Right lobe of liver (tissue), 6 donors: Measurements from ENCODE around the gene LRRC59. TPM values are rescaled to one million over a fixed set of nuclear protein-coding genes. Genes with fewer than 3 reads are reported as not detected.

Experiments
- ATAC-seq, 4 donors: fragments of 200-7000 bp; cut with Tn5 transposase; one replicate each; pipeline ENCODE4 v1.9.1; 2020; ENCODE audit warnings: mild to moderate bottlenecking in 4 of 4, moderate library complexity in 4 of 4
- DNase-seq, 3 donors: peaks; one replicate each; pipeline ENCODE4 v3.0.0-alpha.2; 2020
- H3K27ac ChIP-seq, 3 donors: fragments of 200-600 bp; one replicate each; pipeline ENCODE4 v1.8.0; 2022
- H3K27me3 ChIP-seq, 2 donors: fragments of 200-600 bp; one replicate each; pipeline ENCODE4 v1.8.0; 2022
- H3K36me3 ChIP-seq, 4 donors: fragments of 200-600 bp; sonication (generic) in 1 of 4; one replicate each; pipeline versions ENCODE4 v1.5.1 to v1.8.0; 2017 to 2022; ENCODE audit warnings: control low read depth in 1 of 4
- H3K4me1 ChIP-seq, 4 donors: fragments of 200-600 bp; sonication (generic) in 1 of 4; one replicate each; pipeline versions ENCODE4 v1.5.1 to v1.8.0; 2017 to 2022; ENCODE audit warnings: control low read depth in 1 of 4
- H3K4me3 ChIP-seq, 3 donors: fragments of 200-600 bp; one replicate each; pipeline ENCODE4 v1.8.0; 2022
- H3K9me3 ChIP-seq, 4 donors: fragments of 200-600 bp; sonication (generic) in 1 of 4; one replicate each; pipeline versions ENCODE4 v1.5.1 to v1.8.0; 2017 to 2022; ENCODE audit warnings: control low read depth in 1 of 4
- CTCF ChIP-seq, 4 donors: fragments of 200-600 bp in 3 of 4; fragments of 450-650 bp in 1 of 4; IDR thresholded peaks; one replicate each; pipeline versions ENCODE4 v1.5.1 to v1.8.0; 2016 to 2022; ENCODE audit warnings: antibody characterized with exemption in 4 of 4, mild to moderate bottlenecking in 2 of 4
- POLR2A ChIP-seq: fragments of 450-650 bp; IDR thresholded peaks from one replicate; pipeline ENCODE4 v1.6.1; 2017; ENCODE audit warnings: antibody characterized with exemption, mild to moderate bottlenecking
- WGBS: methylation state at CpG from one replicate; pipeline ENCODE4 v1.1.6; 2018; ENCODE audit warnings: low coverage, low lambda C conversion rate; ENCODE audit not compliant: insufficient coverage; ENCODE audit errors: missing lambda C conversion rate; 5-methylcytosine and 5-hydroxymethylcytosine counted together
- intact Hi-C, 2 donors: fragments of 100-400 bp; cut with DNase I; formaldehyde crosslinking; loops; one replicate each; pipeline versions ENCODE4 v1.11.2 to v1.14.1; 2022
- total RNA-seq, 6 experiments: library from RNA; depleted of rRNA in 2 of 6; stranded (reverse); fragments of >200 nt in 2 of 6; fragmentation: NEBNext Ultra II Directional in 3 of 6; extraction: Animal tissue kit (Norgen Biotek cat#: 25700) in 3 of 6; gene quantifications; one replicate each; pipeline versions ENCODE4 v1.1.0 to v1.2.4, GENCODE V29; 2016 to 2023
- donor health status: DM: no; HTN: yes; CAD: no.
- donor health status: DM: no; HTN: no; CAD: no.
- donor health status: DM: no; HTN: no; CAD: no.
- donor health status: DM: no; HTN: yes; CAD: no.
- donor health status: DM: no; HTN: yes; CAD: no.

LRRC59 gene
- total RNA-seq, 6 experiments from 2014 or later = 36.0 to 125 (median 64.0) TPM

GRCh38 chr17:50372758-50373556, 24.4 kb downstream of the LRRC59 start, which contains the start of the genes EME1 and MRPL27:
Gene EME1, plus strand, starts transcription at chr17:50373229. Its CDS starts 1,980 bp downstream, at chr17:50375209.
Gene MRPL27, minus strand, starts transcription at chr17:50373184. Its CDS starts 14 bp downstream, at chr17:50373170.
- H3K4me1 ChIP-seq = peaks cover 0 to 14% (median under 1%) of the 10 kb centered on the region in 4 donors
- H3K36me3 ChIP-seq = peaks cover 0 to 25% (median 11%) of the 10 kb centered on the region in 4 donors
- ATAC-seq = peak; percentile 93 to 98 (median 97)

GRCh38 chr17:50372222-50372757, 25.0 kb downstream of the LRRC59 start:
- DNase-seq = peak in 1 of 3 donors; percentile 31
- TF ChIP-seq POLR2A = no peak
- no peak for TF ChIP-seq CTCF (IDR thresholded peaks at IDR 0.05)
- H3K9me3 ChIP-seq = no peaks in the 10 kb centered on the region
- H3K4me3 ChIP-seq = peak overlapping the region; percentile 65 to 97 (median 86)
- WGBS = 20% methylated on average over 13 of the region's 14 CpGs
- H3K36me3 ChIP-seq = peaks cover 0 to 32% (median 15%) of the 10 kb centered on the region in 4 donors
- intact Hi-C loops = no loop called here
- no peaks in the 10 kb centered on the region for H3K27me3 ChIP-seq
- ATAC-seq = no peak
- peaks cover 0 to 14% (median under 1%) of the 10 kb centered on the region in 4 donors for H3K4me1 ChIP-seq
- peak overlapping the region; percentile 78 to 97 (median 94) for H3K27ac ChIP-seq

More at GRCh38 chr17:50372758-50373556, 24.4 kb downstream of the LRRC59 start, which contains the start of the genes EME1 and MRPL27:
- peak within 1 kb of the TSS; percentile 65 to 97 (median 86) for H3K4me3 ChIP-seq
- peak within 1 kb of the TSS; percentile 78 to 97 (median 94) for H3K27ac ChIP-seq
- WGBS = 1% methylated on average over 26 of the region's 42 CpGs
- no peaks in the 10 kb centered on the region for H3K27me3 ChIP-seq
- intact Hi-C loops = no loop called here
- H3K9me3 ChIP-seq = no peaks in the 10 kb centered on the region
- DNase-seq = peak; percentile 83 to 90 (median 87)
- TF ChIP-seq CTCF (IDR thresholded peaks at IDR 0.05) = no peak
- TF ChIP-seq POLR2A = peak; percentile 56

GRCh38 chr17:50371526-50371925, 25.8 kb downstream of the LRRC59 start:
- DNase-seq (peak in 1 of 3 donors; percentile 1), ATAC-seq (no peak)
- Histone ChIP-seq H3K4me1 (peaks cover 0 to 14% (median under 1%) of the 10 kb centered on the region in 4 donors), H3K9me3 (no peaks in the 10 kb centered on the region), H3K36me3 (peaks cover 0 to 38% (median 15%) of the 10 kb centered on the region in 4 donors), H3K27me3 (no peaks in the 10 kb centered on the region), H3K4me3 (no peak overlapping the region), H3K27ac (no peak overlapping the region)
- intact Hi-C loops = no loop called here
- WGBS = 63% methylated on average over 2 of the region's 2 CpGs
- TF ChIP-seq CTCF (IDR thresholded peaks at IDR 0.05) (no peak), POLR2A (no peak)

- TF ChIP-seq POLR2A = no peak
- no peak for TF ChIP-seq CTCF (IDR thresholded peaks at IDR 0.05)
- H3K36me3 ChIP-seq = peaks cover 0 to 39% (median 15%) of the 10 kb centered on the region in 4 donors
- H3K27ac ChIP-seq = no peak overlapping the region
- WGBS = 96% methylated on average over 4 of the region's 5 CpGs
- no peaks in the 10 kb centered on the region for H3K9me3 ChIP-seq
- H3K4me1 ChIP-seq = peaks cover 0 to 14% (median under 1%) of the 10 kb centered on the region in 4 donors
- intact Hi-C loops = no loop called here
- ATAC-seq (no peak), DNase-seq (peak in 1 of 3 donors; percentile 15)
- H3K4me3 ChIP-seq = no peak overlapping the region
- no peaks in the 10 kb centered on the region for H3K27me3 ChIP-seq
These were observed 27.3 kb downstream of the LRRC59 start for GRCh38 chr17:50370052-50370451.
